SK-MEL-5 (cell line): Measurements from ENCODE around the gene PLEKHG4B. TPM values are rescaled to one million over a fixed set of nuclear protein-coding genes. Genes with fewer than 3 reads are reported as not detected.
"Not testable (repeated sequence)": the region's sequence is repeated elsewhere in the genome, so short reads cannot be mapped to it uniquely, and the experiment has no call there.

Experiments
- DNase-seq: peaks from one replicate; pipeline ENCODE4 v3.0.0-alpha.2; 2016; ENCODE audit warnings: low read depth, low spot score
- in situ Hi-C: cut with HindIII; loops from 2 replicates; pipeline ENCODE4 v1.10.0; 2016; ENCODE audit warnings: low sequenced_read_pairs, high pct_unique_total_duplicates, low pct_unique_long_range_greater_than_20kb
- total RNA-seq: library from RNA; depleted of rRNA; stranded (reverse); fragments of >200 nt; shearing (Covaris generic); gene quantifications from 2 replicates; pipeline ENCODE4 v1.2.3, GENCODE V29; 2014

The PLEKHG4B gene
- total RNA-seq, 1 experiment from 2014 or later: 0.53 TPM

DNA sequence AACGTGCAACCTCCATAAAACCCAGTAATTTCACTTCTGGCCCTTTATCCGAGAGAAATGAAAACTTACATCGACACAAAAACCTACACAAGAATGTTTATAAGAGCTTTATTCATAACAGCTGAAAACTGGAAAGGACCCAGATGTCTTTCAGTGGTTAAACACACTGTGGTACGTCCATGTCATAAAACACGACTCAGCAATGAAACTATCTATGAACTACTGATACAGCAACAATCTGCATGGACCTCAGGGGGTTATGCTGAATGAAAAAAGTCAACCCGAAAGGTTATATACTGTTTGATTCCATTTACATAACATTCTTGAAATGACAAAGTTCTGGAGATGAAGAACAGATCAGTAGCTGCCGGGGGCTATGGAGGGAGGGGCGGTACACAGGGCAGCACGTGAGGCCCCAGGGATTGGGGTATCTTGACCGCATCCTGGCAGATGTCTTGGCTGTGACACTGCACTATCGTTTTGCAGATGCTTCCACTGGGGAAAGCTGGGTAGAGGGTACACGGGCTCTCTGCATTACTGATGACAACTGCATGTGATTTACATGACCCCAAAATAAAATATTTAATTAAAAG lies 121.9 kb downstream of the PLEKHG4B start:
- in situ Hi-C loops: no loop called here
- DNase-seq: no peak

DNA sequence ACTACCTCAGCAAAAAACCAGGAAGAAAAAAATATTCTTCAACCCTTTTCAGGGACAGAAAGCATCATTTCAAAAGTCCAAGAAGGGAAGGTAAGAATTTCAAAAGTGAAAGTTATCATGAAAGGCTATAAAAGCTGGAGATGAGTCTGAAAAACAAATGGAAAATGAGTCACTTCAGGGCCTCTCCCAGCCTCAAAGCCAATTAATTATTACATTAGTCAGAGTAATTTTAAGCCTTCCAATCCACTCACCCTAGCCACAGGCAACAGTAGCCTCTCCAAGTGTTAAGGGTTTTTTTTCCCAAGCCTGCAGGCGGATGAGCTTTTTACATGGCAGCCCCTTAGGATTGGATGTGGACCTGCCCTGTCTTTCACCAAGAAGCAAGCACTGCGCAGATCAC lies 123.3 kb downstream of the PLEKHG4B start:
- in situ Hi-C loops, DNase-seq: not testable (repeated sequence)

DNA sequence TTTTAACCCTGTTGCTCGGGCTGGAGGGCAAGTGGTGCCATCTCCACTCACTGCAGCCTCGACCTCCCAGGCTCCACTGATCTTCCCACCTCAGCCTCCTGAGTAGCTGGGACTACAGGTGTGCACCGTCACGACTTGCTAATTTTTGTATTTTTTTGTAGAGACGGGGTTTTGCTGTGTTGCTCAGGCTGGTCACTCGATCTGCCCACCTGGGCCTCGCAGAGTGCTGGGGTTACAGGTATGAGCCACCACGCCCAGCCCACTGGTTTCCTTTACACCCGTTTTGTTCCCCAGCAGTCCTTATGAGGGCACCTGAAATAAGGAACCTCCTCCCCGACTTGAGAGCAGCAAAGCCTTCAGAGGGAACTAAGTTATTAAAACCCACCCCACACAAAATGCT lies 124.1 kb downstream of the PLEKHG4B start:
- in situ Hi-C loops, DNase-seq: not testable (repeated sequence)

DNA sequence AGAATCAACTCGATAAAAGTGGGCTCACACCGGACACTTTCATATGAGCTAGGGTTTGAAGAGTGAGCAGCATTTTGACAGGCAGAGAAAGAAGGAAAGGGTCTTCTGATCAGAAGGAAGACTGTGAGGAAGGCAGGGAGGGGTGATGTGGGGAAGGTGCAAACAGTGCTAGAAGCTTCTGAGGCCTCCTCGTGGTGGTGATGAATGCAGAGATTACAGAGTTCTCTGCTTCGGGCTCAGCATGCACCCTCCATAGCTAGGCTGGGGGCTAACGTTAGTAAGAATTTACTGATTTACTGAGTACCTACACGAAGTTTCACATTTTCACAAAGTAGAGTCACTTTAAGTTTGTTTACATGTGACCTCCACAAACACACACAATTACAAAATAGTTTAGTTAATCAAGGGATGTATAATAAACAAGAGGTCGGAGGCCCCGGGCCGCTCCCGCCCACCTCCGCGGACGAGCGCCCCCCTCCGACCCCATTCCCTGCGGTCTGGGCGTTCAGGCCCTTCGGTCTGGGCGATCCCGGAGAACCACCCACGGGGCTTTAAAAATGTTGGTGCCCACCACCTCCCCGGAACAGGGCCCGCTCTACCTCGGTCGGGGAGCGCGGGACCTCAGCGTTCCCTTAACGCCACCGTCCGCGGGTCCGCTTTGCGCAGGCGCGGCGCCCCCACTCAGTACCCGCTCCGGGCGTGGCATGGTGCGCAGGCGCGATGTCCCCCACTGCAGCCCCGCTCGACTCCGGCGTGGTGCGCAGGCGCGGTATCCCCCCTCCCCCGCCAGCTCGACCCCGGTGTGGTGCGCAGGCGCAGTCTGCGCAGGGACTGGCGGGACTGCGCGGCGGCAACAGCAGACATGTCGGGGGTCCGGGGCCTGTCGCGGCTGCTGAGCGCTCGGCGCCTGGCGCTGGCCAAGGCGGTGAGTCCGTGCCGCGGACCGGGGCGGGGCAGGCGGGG lies 125.8 kb downstream of the PLEKHG4B start, which contains the start of the genes CCDC127 and SDHA:
Gene CCDC127, minus strand, starts transcription at position 660 of the 963 bp plus-strand sequence. CDS start 1,304 bp downstream, outside the sequence.
Gene SDHA, plus strand, starts transcription at position 827 of the 963 bp plus-strand sequence. Its CDS starts 36 bp downstream, at position 863.
- in situ Hi-C loops: not testable (repeated sequence)
- peak; percentile 96 for DNase-seq

DNA sequence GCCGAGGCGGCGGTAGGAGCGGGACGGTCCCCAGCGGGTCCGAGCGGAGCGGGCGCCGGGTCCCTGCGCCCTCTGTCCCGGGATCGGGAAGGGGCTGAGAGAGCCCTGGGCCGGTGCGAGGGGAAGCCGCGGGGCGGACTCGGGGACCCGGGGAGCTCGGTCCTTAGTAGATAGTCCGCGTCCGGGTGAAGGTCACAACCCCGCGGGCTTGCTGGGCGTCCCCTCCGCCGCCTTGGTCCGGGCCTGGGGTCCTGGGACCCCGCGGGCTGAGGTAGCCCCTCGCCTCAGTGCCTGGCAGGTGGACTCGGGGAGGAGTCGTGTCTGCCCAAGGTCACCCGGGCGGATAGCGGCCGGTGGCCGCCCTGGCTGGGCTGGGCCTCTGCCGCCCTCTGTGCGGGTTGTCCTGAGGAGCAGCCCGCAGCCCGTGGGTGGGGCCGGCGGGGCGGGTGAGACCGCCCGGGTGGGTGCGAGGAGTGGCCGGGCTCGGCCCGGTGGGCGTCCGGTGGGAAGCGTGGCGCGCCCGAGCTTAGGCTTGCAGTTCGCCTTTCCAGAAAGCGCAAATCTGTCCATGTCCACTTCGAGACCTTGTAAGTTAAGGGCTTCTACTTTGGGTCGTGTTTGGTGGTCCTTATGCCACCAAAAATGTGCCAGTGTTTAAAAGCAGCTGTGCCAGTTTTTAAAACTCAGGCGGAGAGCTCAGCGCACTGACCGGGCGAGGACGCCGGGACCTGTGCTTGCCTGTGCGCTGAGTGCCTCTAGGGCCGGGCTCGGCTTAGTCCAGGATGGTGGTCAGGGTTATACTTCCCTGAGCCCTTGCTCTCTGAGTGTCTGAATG lies 126.7 kb downstream of the PLEKHG4B start:
- DNase-seq: peak; percentile 27
- in situ Hi-C loops: no loop called here

DNA sequence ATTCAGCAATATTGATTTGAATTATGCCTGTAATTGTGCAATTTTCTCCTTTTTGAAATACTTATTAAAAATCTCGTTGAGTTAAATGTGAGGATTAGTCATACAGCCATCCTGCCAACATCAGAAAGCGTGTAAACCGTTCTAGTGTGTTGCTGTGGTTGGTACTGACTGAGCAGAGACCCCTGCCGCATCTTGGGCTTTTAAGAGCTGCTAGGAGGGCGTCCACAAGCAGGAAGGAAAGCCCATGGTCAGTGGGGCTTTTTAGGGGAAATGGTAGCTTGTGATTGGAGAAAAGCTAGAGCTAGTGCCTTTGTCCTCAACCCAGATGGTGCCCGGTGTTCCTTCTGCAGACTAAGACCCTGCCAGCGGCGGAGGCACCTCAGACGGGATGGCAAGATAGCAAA lies 127.5 kb downstream of the PLEKHG4B start:
- in situ Hi-C loops: no loop called here
- peak; percentile 44 for DNase-seq

DNA sequence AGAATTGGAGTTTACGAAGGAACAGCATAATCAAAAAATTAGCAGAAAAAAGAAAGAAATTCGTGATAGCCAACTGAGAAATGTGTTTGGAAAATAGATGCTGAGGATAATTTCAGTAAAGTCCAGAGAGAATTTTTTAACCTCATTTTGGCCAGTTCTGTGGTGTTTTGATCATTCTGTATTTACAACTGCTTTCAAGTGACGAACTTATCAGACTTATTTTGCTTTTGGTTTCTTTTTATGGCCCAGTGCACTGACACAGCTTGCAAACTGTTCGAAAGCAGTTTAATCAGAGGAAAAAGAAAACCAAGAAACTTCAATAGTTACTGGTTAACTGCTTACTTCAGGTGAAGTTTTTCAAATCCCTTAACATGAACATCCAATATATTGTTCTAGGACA lies 128.0 kb downstream of the PLEKHG4B start:
- in situ Hi-C loops: no loop called here

DNA sequence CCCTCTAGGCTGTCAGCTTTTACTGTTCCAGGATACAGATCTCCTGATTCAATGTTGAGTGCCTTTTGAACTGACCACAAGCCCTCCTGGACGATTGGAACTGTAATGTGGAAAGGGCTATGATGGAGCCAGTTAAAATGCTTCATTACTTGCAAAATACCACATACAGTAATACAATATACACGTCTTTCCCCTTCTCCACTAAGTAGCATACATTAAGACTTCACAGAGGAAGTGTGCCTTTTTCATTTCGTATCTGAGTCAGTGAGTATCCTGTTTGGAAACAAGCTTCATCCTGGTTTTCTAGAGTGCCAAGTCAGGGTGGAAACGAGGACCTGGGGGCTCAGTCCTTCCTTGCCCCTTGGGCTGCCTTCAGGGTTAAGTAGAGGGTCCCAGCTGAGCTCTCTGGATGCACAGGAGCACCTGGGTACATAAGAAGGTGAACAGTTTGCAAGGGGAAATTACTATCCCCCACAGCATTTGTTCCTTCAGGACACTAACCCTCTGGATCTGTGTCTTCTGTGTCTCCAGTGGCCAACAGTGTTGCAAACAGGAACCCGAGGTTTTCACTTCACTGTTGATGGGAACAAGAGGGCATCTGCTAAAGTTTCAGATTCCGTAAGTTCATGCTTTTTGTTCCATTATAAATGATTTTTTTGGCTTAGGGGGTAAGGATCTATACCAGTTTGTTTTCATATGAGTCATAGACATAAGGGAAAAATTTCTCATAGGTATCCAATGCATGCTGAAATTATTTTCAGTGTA lies 131.2 kb downstream of the PLEKHG4B start:
- DNase-seq, in situ Hi-C loops: not testable (repeated sequence)

More for the DNA sequence above, 128.0 kb downstream of the PLEKHG4B start:
- DNase-seq: no peak

DNA sequence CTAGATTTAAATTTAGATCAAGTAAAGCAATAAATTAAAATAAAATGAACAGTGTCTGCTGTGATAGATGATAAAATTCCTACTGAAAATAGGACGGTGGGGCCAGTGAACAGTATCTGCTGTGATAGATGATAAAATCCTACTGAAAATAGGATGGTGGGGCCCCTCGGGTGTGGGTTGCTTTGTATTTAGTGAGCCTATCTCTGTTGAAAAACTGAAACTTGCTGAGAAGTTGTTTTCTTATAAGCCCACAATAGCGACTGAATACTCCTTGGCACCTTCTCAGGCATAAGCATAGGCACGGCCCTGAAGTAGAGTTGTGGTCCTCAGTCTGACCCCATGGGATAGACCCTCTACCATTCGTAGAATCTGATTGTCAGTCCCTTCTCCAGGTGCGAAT lies 131.8 kb downstream of the PLEKHG4B start:
- no peak for DNase-seq
- in situ Hi-C loops: no loop called here

DNA sequence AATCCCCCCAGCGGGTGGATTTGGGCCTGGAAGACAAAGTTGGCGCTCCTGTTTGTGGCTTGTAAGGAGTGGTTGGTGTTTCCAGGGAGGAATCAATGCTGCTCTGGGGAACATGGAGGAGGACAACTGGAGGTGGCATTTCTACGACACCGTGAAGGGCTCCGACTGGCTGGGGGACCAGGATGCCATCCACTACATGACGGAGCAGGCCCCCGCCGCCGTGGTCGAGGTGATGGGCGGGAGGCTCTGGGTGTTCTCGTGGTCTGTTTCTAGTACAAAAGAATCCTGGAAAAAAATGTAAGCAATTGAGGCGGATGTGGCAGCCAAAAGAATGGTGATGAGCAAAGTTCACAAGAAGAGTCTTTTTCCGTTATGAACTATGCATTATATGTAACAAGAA lies 133.4 kb downstream of the PLEKHG4B start:
- DNase-seq: no peak
- in situ Hi-C loops: no loop called here

DNA sequence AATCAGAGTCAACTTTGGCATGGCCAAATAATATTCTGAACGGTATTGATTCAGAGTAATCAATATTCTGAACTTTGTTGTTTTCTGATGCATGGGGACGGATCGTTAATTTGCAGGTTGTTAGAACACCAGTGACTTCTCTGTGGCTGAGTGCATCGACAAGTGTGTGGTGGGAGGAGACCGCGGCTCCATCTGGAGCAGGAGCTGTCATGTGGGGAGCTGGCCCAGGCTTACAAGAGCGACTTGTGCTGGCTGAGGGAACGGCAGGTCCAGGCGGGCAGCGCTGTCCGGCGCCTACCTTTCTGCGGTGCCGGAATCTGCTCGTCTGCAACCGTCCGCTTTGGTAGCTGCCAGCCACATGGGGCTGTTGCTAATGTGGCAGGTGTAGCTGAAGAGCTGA lies 135.4 kb downstream of the PLEKHG4B start:
- DNase-seq, in situ Hi-C loops: not testable (repeated sequence)

DNA sequence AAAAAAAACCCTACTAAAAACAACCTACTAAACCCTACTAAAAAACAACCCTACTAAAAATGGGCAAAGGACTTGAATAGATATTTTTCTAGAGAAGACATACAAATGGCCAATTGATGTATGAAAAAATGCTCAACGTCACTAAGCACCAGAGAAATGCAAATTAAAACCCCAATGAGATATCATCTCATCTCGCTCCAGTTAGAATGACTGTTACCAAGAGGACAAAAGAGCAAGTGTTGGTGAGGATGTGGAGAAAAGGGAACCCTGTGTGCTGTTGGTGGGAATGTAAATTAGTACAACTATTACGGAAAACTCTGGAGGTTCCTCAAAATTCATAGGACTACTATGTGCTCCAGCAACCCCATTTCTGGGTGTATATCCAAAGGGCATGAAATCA lies 136.9 kb downstream of the PLEKHG4B start:
- in situ Hi-C loops: no loop called here
- no peak for DNase-seq

DNA sequence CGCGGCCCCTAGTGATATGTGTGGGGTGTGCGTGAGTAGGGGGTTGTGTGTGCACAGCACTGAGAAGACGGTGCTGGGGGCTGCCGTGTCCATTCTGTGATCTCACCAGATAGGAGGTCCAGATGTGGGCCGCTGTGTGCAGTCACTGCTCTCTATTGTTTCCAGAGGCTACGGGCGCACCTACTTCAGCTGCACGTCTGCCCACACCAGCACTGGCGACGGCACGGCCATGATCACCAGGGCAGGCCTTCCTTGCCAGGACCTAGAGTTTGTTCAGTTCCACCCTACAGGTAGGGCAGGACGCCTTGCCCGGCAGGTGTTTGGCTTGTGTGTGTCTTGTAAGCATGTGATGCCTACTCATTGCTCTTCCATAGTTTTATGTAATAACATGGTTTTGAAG lies 138.7 kb downstream of the PLEKHG4B start:
- in situ Hi-C loops: no loop called here
- no peak for DNase-seq

DNA sequence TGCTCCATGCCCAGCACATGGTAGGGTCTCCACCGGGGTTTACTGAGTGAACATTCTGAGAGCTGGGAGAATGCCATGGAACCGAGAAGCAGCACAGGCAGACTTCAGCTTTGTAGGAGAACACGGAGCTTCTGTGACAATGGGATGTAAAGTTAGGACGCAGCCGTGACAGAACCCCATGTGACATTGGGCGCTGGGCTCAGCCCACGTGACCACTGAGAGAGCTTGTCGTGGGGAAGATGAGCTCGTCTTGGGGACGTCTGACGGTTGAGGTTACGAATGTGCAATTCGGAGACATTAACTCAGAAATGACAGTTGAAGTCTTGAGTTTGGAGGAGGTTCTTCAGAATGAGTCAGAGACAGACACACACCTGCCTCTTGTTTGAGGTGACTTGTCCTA lies 139.7 kb downstream of the PLEKHG4B start:
- DNase-seq: no peak
- in situ Hi-C loops: no loop called here

DNA sequence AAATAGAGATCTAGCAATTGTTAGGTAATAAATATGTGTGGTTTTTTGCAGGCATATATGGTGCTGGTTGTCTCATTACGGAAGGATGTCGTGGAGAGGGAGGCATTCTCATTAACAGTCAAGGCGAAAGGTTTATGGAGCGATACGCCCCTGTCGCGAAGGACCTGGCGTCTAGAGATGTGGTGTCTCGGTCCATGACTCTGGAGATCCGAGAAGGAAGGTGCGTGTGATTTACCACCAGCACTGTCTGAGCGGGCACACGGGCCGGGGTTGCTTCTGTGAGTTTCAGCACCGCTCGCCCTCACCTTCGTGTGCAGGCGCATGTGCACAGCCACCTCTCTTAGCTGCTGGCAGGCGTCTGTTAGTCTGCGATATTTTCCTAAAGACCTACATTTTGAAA lies 141.5 kb downstream of the PLEKHG4B start:
- DNase-seq, in situ Hi-C loops: not testable (repeated sequence)

DNA sequence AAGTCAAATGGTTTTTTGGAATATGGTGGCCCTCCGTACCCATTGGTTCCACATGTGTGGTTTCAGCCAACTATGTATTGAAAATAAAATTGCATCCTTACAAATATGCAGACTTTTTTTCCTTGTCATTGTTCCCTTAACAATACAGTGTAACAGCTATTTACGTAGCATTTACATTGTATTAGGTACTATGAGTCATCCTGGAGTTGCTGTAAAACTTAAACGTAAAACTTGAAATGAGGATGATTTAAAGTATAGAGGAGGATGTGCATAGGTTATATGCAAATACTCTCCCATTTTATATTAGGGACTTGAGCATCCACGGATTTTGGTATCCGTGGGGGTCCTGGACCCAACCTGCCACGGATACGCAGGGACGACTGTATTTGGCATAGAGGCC lies 142.5 kb downstream of the PLEKHG4B start:
- in situ Hi-C loops: no loop called here
- no peak for DNase-seq

DNA sequence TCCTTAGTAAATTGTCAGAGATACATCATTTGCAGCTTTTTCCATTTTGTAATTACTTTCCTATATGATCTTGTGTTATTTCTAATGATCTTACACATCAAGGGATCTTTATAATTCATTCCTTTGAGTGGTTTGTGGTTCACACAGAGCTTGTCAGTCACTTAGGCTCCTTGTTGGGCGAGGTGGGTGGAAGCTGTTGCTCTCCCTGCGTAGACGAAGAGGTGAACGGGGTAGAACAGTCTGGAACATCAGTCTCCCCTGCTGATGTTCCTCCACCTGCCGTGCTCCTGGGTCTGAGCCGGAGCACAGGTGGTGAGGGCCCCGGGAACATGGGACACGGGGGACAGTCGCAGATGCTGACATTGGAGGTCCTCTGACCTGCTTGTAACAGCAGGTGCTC lies 143.6 kb downstream of the PLEKHG4B start:
- in situ Hi-C loops, DNase-seq: not testable (repeated sequence)
